ENCODE results near the gene ANGPTL2. TPM values are rescaled to one million over a fixed set of nuclear protein-coding genes. Genes with fewer than 3 reads are reported as not detected.

Gene ANGPTL2
- total and polyA plus RNA-seq, 5 experiments from 2014 or later, result not detected

- POLR2A ChIA-PET, result no interaction called here
- no peak overlapping the region for H3K4me3 Mint-ChIP-seq
- no peak overlapping the region for H3K27ac Mint-ChIP-seq
- ATAC-seq (no peak), DNase-seq (peak in 1 of 10 donors; percentile 34)
- no peaks in the 10 kb centered on the region for H3K9me3 Mint-ChIP-seq
- peaks cover 0 to 1% (median 0%) of the 10 kb centered on the region in 4 donors for H3K4me1 Mint-ChIP-seq
- H3K36me3 Mint-ChIP-seq, result no peaks in the 10 kb centered on the region
- H3K27me3 Mint-ChIP-seq, result no peaks in the 10 kb centered on the region
Observed at GRCh38 chr9:127104581-127105311, 17.7 kb downstream of the ANGPTL2 start.

- Mint-ChIP-seq H3K4me3 (no peak overlapping the region), H3K9me3 (no peaks in the 10 kb centered on the region), H3K27ac (peak overlapping the region in 1 of 10 donors; percentile 33), H3K36me3 (no peaks in the 10 kb centered on the region), H3K4me1 (peaks cover 0 to 1% (median 0%) of the 10 kb centered on the region in 4 donors), H3K27me3 (no peaks in the 10 kb centered on the region)
- DNase-seq, result no peak
- no peak for ATAC-seq
- POLR2A ChIA-PET, result no interaction called here
Observed at GRCh38 chr9:127102788-127103187, 19.6 kb downstream of the ANGPTL2 start.

GRCh38 chr9:127102176-127102575 is 20.3 kb downstream of the ANGPTL2 start:
- ATAC-seq (no peak), DNase-seq (no peak)
- POLR2A ChIA-PET, result no interaction called here
- H3K27ac Mint-ChIP-seq, result peak overlapping the region in 1 of 10 donors; percentile 22
- H3K27me3 Mint-ChIP-seq, result no peaks in the 10 kb centered on the region
- no peaks in the 10 kb centered on the region for H3K36me3 Mint-ChIP-seq
- no peak overlapping the region for H3K4me3 Mint-ChIP-seq
- H3K4me1 Mint-ChIP-seq, result peaks cover 0 to 1% (median 0%) of the 10 kb centered on the region in 4 donors
- no peaks in the 10 kb centered on the region for H3K9me3 Mint-ChIP-seq

- H3K4me3 Mint-ChIP-seq, result no peak overlapping the region
- no peaks in the 10 kb centered on the region for H3K36me3 Mint-ChIP-seq
- H3K9me3 Mint-ChIP-seq, result no peaks in the 10 kb centered on the region
- POLR2A ChIA-PET, result no interaction called here
- peaks cover 0 to 3% (median 0%) of the 10 kb centered on the region in 4 donors for H3K4me1 Mint-ChIP-seq
- H3K27me3 Mint-ChIP-seq, result no peaks in the 10 kb centered on the region
- ATAC-seq (no peak), DNase-seq (no peak)
- H3K27ac Mint-ChIP-seq, result no peak overlapping the region
Observed at GRCh38 chr9:127099664-127100063, 22.8 kb downstream of the ANGPTL2 start.

GRCh38 chr9:127098916-127099553 is 23.4 kb downstream of the ANGPTL2 start:
- Mint-ChIP-seq H3K4me1 (peaks cover 0 to 2% (median 0%) of the 10 kb centered on the region in 4 donors), H3K9me3 (no peaks in the 10 kb centered on the region), H3K27ac (peak overlapping the region in 1 of 10 donors; percentile 73), H3K4me3 (no peak overlapping the region), H3K36me3 (no peaks in the 10 kb centered on the region), H3K27me3 (no peaks in the 10 kb centered on the region)
- POLR2A ChIA-PET, result no interaction called here
- ATAC-seq (no peak), DNase-seq (no peak)

GRCh38 chr9:127097683-127098082 is 24.8 kb downstream of the ANGPTL2 start:
- no peak overlapping the region for H3K4me3 Mint-ChIP-seq
- H3K27ac Mint-ChIP-seq, result no peak overlapping the region
- POLR2A ChIA-PET, result no interaction called here
- DNase-seq, result no peak
- peaks cover 0 to 2% (median 0%) of the 10 kb centered on the region in 4 donors for H3K4me1 Mint-ChIP-seq
- no peaks in the 10 kb centered on the region for H3K27me3 Mint-ChIP-seq
- H3K9me3 Mint-ChIP-seq, result no peaks in the 10 kb centered on the region
- H3K36me3 Mint-ChIP-seq, result no peaks in the 10 kb centered on the region
- ATAC-seq, result no peak

GRCh38 chr9:127096208-127096607 is 26.2 kb downstream of the ANGPTL2 start:
- peaks cover 0 to 4% (median 3%) of the 10 kb centered on the region in 3 donors for H3K36me3 Mint-ChIP-seq
- no peak for ATAC-seq
- no peaks in the 10 kb centered on the region for H3K9me3 Mint-ChIP-seq
- H3K4me1 Mint-ChIP-seq, result peaks cover 0 to 2% (median 0%) of the 10 kb centered on the region in 4 donors
- no peak overlapping the region for H3K27ac Mint-ChIP-seq
- H3K4me3 Mint-ChIP-seq, result no peak overlapping the region
- no peak for DNase-seq
- no peaks in the 10 kb centered on the region for H3K27me3 Mint-ChIP-seq
- POLR2A ChIA-PET, result no interaction called here

GRCh38 chr9:127095411-127095810 is 27.0 kb downstream of the ANGPTL2 start:
- POLR2A ChIA-PET, result no interaction called here
- no peak overlapping the region for H3K27ac Mint-ChIP-seq
- H3K9me3 Mint-ChIP-seq, result no peaks in the 10 kb centered on the region
- peaks cover 0 to 8% (median 3%) of the 10 kb centered on the region in 3 donors for H3K36me3 Mint-ChIP-seq
- no peak for DNase-seq
- H3K4me1 Mint-ChIP-seq, result peaks cover 0 to 2% (median 0%) of the 10 kb centered on the region in 4 donors
- ATAC-seq, result no peak
- H3K4me3 Mint-ChIP-seq, result no peak overlapping the region
- peaks cover 0 to 3% (median 0%) of the 10 kb centered on the region in 5 donors for H3K27me3 Mint-ChIP-seq

GRCh38 chr9:127093319-127094020 is 29.0 kb downstream of the ANGPTL2 start:
- Mint-ChIP-seq H3K27ac (peak overlapping the region in 1 of 10 donors; percentile 74), H3K9me3 (no peaks in the 10 kb centered on the region), H3K4me1 (peaks cover 0 to 2% (median 0%) of the 10 kb centered on the region in 4 donors), H3K27me3 (peaks cover 0 to 5% (median 3%) of the 10 kb centered on the region in 5 donors), H3K36me3 (peaks cover 0 to 10% (median 5%) of the 10 kb centered on the region in 3 donors), H3K4me3 (no peak overlapping the region)
- DNase-seq (no peak), ATAC-seq (no peak)
- POLR2A ChIA-PET, result no interaction called here

- Mint-ChIP-seq H3K36me3 (peaks cover 0 to 11% (median 6%) of the 10 kb centered on the region in 3 donors), H3K4me1 (peaks cover 0 to 2% (median 0%) of the 10 kb centered on the region in 4 donors), H3K9me3 (no peaks in the 10 kb centered on the region), H3K27me3 (peaks cover 0 to 18% (median 5%) of the 10 kb centered on the region in 5 donors), H3K27ac (peak overlapping the region in 1 of 10 donors; percentile 32), H3K4me3 (no peak overlapping the region)
- no peak for ATAC-seq
- no peak for DNase-seq
- POLR2A ChIA-PET, result no interaction called here
Observed at GRCh38 chr9:127092041-127092608, 30.3 kb downstream of the ANGPTL2 start.

- Mint-ChIP-seq H3K9me3 (no peaks in the 10 kb centered on the region), H3K27ac (no peak overlapping the region), H3K36me3 (peaks cover 0 to 11% (median 9%) of the 10 kb centered on the region in 3 donors), H3K27me3 (peaks cover 0 to 24% (median 7%) of the 10 kb centered on the region in 5 donors), H3K4me3 (no peak overlapping the region), H3K4me1 (peaks cover 0 to 6% (median 0%) of the 10 kb centered on the region in 4 donors)
- POLR2A ChIA-PET, result no interaction called here
- DNase-seq (no peak), ATAC-seq (no peak)
Observed at GRCh38 chr9:127091526-127091925, 30.9 kb downstream of the ANGPTL2 start.

GRCh38 chr9:127090341-127090985 is 32.0 kb downstream of the ANGPTL2 start:
- ATAC-seq, result no peak
- Mint-ChIP-seq H3K4me3 (no peak overlapping the region), H3K27me3 (peaks cover 0 to 34% (median 11%) of the 10 kb centered on the region in 5 donors), H3K9me3 (no peaks in the 10 kb centered on the region), H3K27ac (no peak overlapping the region), H3K4me1 (peaks cover 0 to 9% (median 2%) of the 10 kb centered on the region in 4 donors), H3K36me3 (peaks cover 0 to 11% (median 9%) of the 10 kb centered on the region in 3 donors)
- no peak for DNase-seq
- POLR2A ChIA-PET, result no interaction called here
